GM18507 (cell line): ENCODE measurements around the gene RNF157.
A peak's percentile ranks its signal among the peaks of the same experiment; 100 is the strongest.
"Not testable (repeated sequence)": the region's sequence is repeated elsewhere in the genome, so short reads cannot be mapped to it uniquely, and the experiment has no call there.

Source experiments
- DNase-seq: peaks from one replicate; pipeline ENCODE4 v3.0.0; 2011; ENCODE audit warnings: low read depth; ENCODE audit not compliant: insufficient read length; ENCODE audit errors: extremely low spot score
- FAIRE-seq: peaks from 2 replicates; lab custom pipeline; 2011; peaks lifted over from hg19 to GRCh38; lab: Jason Lieb, UNC

The RNF157 gene

DNA sequence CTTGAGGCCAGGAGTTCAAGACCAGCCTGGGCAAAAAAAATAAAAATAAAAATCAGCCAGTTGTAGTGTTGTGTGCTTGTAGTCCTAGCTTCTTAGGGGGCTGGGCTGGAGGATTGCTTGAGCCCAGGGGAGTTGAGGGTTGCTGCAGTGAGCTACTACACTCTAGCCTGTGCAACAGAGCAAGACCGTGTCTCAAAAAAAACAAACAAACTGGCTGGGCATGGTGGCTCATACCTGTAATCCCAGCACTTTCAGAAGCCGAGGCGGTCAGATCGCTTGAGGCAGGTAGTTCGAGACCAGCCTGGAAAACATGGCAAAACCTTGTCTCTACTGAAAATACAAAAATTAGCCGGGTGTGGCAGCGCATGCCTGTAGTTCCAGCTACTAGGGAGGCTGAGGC is 19.9 kb upstream of the RNF157 start:
- FAIRE-seq, result peak; percentile 82
- DNase-seq, result no peak

GRCh38 chr17:76256430-76257050 is 16.2 kb upstream of the RNF157 start:
- not testable (repeated sequence) for FAIRE-seq, DNase-seq

GRCh38 chr17:76255801-76256429 is 15.6 kb upstream of the RNF157 start:
- DNase-seq (no peak), FAIRE-seq (no peak)

- no peak for FAIRE-seq
Measured at GRCh38 chr17:76254275-76254674, 14.0 kb upstream of the RNF157 start.

GRCh38 chr17:76253841-76254240 is 13.5 kb upstream of the RNF157 start:
- no peak for DNase-seq
- no peak for FAIRE-seq

More at GRCh38 chr17:76254275-76254674, 14.0 kb upstream of the RNF157 start:
- no peak for DNase-seq

- FAIRE-seq, result peak; percentile 36
Measured at GRCh38 chr17:76252967-76253766, 12.9 kb upstream of the RNF157 start.

DNA sequence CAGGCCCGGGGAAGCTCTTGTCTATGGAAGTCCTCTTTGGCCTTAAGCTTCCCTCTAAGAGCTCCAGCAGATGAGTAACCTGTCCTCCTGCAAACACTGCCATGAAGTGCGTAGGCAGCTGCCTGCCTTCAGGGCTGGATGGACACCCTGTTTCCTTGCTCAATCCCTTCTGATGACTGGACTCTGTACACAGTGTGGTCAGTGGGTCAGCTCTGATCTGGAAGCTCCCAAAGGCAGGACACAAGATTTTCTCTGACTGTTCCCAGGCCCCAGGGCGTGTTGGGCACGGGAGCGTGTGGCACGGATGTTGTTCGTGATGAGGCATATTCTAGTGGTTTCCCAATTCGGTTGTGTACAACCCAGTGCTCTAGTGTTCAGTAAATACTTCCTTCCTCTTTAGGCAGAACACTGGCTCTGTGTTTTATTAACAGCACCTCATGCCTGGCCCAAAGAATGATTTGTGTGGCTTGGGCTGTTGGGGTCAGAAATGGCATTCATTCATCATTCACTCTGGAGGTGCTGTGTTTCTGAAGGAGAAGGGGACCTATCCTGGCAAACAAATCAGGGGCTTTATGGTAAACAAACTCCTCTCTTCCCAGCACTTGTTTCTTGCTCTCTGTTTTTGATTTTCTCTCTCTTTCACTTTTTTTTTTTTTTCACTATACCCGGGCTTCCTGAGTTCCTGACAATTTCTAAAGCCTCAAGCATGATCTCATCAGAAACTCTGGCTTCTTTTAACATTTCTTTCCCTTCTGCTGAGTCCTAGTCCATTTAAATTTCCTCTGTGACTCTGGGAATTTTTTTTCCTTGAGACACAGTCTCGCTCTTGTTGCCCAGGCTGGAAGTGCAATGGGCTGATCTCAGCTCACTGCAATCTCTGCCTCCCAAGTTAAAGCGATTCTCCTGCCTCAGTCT is 12.0 kb upstream of the RNF157 start:
- peak; percentile 88 for FAIRE-seq

More at GRCh38 chr17:76252967-76253766, 12.9 kb upstream of the RNF157 start:
- DNase-seq, result not testable (repeated sequence)

GRCh38 chr17:76251478-76252039 is 11.3 kb upstream of the RNF157 start:
- FAIRE-seq, result no peak

More for the DNA sequence above, 12.0 kb upstream of the RNF157 start:
- no peak for DNase-seq

GRCh38 chr17:76250141-76250540 is 9.8 kb upstream of the RNF157 start:
- DNase-seq, result no peak
- no peak for FAIRE-seq

More at GRCh38 chr17:76251478-76252039, 11.3 kb upstream of the RNF157 start:
- no peak for DNase-seq

DNA sequence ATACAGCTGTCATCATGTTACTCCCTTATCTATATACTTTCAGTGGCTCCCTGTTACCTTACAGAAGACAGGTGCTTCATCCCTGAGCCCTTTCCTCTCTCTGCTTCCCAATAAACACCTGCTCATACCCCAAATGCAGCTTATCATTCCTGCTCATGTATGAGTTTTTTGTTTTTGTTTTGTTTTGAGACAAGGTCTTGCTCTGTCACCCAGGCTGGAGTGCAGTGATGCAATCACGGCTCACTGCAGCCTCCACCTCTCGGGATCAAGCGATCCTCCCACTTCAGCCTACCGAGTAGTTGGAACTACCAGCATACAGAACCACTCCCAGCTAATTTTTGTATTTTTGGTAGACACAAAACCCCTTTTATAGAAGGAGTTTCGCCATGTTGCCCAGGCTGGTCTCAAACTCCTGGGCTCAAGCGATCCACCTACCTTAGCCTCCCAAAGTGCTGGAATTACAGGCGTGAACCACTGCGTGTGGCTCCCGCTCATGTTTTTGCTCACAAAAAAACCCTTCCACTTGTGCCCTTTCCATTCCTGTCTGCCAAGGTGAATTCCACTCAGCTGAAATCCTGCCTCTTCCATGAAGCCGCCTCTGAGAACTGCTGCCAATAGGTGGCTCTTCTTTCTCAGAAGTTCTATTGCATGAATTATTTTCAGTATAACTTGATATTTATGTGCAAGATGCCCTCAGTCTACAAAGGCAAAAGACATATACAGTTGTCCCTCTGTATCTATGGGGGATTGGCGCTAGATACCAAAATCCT is 7.9 kb upstream of the RNF157 start:
- DNase-seq, result no peak
- no peak for FAIRE-seq

- FAIRE-seq, result no peak
- no peak for DNase-seq
Measured at GRCh38 chr17:76247304-76247703, 7.0 kb upstream of the RNF157 start.

DNA sequence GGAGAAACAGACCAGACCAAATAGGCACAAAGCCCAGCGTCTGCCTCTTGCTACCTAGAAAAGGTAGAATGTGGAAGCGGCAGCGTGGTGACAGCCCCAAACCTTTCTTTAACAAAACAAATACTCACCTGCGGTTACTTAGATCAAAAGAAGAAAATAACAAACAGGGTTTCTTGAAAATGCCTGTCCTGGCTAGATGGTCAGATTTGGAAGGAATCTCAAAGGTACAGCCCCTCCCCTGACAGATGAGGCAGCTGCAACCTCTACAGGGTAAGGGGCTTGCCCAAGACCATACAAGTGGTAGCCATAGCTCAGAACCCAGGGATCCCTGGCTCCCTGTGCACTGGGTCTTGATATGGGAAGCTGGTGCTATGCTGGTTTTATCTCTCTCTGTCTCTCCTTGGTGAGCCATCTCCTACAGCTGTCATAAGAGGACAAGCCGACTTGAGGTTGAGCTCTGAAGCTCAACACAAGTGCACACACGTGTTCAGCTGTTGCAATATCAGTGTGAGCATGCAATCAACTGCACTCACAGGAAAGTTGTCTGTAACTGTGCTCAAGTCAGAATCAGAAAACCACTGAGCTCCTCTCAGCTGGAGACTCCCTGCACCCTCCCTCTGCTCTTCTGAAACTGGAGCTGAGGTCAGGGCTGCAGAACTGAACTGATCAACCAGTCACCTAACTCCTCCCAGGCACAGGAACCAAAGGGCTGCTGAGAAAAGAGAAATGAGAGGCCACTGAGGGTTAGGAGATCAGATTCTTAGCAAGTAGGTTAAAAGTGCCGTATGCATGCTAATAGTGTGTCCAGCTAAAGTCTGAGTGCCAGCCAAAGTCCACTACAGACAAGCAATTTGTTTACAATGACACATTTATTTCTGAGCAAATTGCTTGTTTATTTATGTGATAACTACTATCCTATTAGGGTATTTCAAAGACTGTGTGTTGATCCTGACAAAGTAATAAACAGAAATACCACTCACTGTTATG is 6.1 kb upstream of the RNF157 start:
- DNase-seq (peak; percentile 74), FAIRE-seq (peak; percentile 97)

DNA sequence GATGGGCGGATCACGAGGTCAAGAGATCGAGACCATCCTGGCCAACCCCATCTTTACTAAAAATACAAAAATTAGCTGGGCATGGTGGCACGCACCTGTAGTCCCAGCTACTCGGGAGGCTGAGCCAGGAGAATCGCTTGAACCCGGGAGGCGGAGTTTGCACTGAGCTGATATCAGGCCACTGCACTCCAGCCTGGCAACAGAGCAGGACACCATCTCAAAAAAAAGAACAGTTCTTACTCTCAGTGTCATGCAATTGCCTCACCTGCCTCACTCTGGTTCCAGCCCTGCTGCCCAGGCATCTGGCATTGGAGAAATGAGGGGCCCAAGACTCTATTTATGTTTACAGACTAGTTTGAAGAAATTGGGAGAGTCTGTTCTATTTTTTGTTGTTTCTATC is 4.4 kb upstream of the RNF157 start:
- FAIRE-seq, DNase-seq: not testable (repeated sequence)

GRCh38 chr17:76243826-76244679 is 3.8 kb upstream of the RNF157 start:
- DNase-seq, result no peak
- FAIRE-seq, result no peak

- FAIRE-seq, result no peak
- no peak for DNase-seq
Measured at GRCh38 chr17:76241691-76242255, 1.5 kb upstream of the RNF157 start.

DNA sequence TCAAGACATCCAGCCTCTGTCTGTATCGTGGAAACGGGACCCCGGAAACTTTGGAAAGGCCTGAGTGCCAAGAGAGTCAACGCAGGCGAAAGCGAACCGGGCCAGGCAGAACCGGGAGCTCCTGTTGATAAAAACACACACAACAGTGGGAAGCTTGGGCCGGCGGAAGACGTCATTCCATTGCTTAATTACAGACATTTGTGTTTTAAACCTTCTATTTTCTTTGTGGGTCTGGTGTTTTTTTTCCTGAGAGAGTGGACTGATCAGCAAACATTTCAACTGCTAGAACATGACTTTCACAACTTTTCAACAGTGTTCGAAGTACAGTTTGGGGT is 878 bp upstream of the RNF157 start:
- FAIRE-seq, result no peak

More for the DNA sequence above, 878 bp upstream of the RNF157 start:
- DNase-seq, result no peak
